ENCODE measurements around the gene UCK1. TPM values are rescaled to one million over a fixed set of nuclear protein-coding genes. Genes with fewer than 3 reads are reported as not detected.

Gene UCK1
- total and polyA plus RNA-seq, 2 of the 13 experiments (the other 11 are each of a cell fraction or from before 2014, with no cell fraction given): 11.0 to 24.1 TPM

- TF ChIP-seq, protein P1, sequence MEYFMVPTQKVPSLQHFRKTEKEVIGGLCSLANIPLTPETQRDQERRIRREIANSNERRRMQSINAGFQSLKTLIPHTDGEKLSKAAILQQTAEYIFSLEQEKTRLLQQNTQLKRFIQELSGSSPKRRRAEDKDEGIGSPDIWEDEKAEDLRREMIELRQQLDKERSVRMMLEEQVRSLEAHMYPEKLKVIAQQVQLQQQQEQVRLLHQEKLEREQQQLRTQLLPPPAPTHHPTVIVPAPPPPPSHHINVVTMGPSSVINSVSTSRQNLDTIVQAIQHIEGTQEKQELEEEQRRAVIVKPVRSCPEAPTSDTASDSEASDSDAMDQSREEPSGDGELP (IDR thresholded peaks at IDR 0.05; ENCODE audit: borderline replicate concordance, low read depth): peak; percentile 46; the same call in 1 of the 2 replicates
- TF ChIP-seq ZMYM4 (CRISPR knock-in tag; IDR thresholded peaks at IDR 0.05) (no peak), ZNF530 (CRISPR knock-in tag; IDR thresholded peaks at IDR 0.05; ENCODE audit: low read depth) (no peak), ATF2 (CRISPR knock-in tag; IDR thresholded peaks at IDR 0.05) (peak; percentile 43; the same call in 1 of the 2 replicates), KDM5A (IDR thresholded peaks at IDR 0.05; ENCODE audit: borderline replicate concordance, low read length) (no peak), MYNN (CRISPR knock-in tag; IDR thresholded peaks at IDR 0.05; ENCODE audit: low read depth) (no peak), HOXA7 (CRISPR knock-in tag; IDR thresholded peaks at IDR 0.05) (no peak), RBM22 (optimal IDR thresholded peaks at IDR 0.05; ENCODE audit: low read length) (no peak), ARID2 (CRISPR knock-in tag; IDR thresholded peaks at IDR 0.05; ENCODE audit: borderline replicate concordance) (no peak), CC2D1A (CRISPR knock-in tag; IDR thresholded peaks at IDR 0.05) (no peak), MTF2 (CRISPR knock-in tag; IDR thresholded peaks at IDR 0.05; ENCODE audit: borderline replicate concordance) (peak; percentile 66; the same call in 1 of the 2 replicates), PBX3 (CRISPR knock-in tag; IDR thresholded peaks at IDR 0.05; ENCODE audit: borderline replicate concordance) (no peak), CHCHD3 (CRISPR knock-in tag; IDR thresholded peaks at IDR 0.05) (no peak), ARNTL (CRISPR knock-in tag; IDR thresholded peaks at IDR 0.05) (peak; percentile 75), SIX4 (CRISPR knock-in tag; IDR thresholded peaks at IDR 0.05) (peak; percentile 97), SRSF9 (IDR thresholded peaks at IDR 0.05; ENCODE audit: borderline replicate concordance, insufficient read depth, low read depth, low read length, poor library complexity, severe bottlenecking) (no peak), FLYWCH1 (CRISPR knock-in tag; IDR thresholded peaks at IDR 0.05) (no peak), STAG1 (CRISPR knock-in tag; IDR thresholded peaks at IDR 0.05) (peak; percentile 39; the same call in 1 of the 2 replicates), ELF1 (CRISPR knock-in tag; IDR thresholded peaks at IDR 0.05) (no peak), ZNF614 (CRISPR knock-in tag; IDR thresholded peaks at IDR 0.05; ENCODE audit: borderline replicate concordance) (no peak), ZNF205 (CRISPR knock-in tag; IDR thresholded peaks at IDR 0.05) (no peak), AHR (CRISPR knock-in tag; IDR thresholded peaks at IDR 0.05) (no peak), ZKSCAN8 (CRISPR knock-in tag; IDR thresholded peaks at IDR 0.05; ENCODE audit: borderline replicate concordance) (no peak), HCFC1 (IDR thresholded peaks at IDR 0.05; ENCODE audit: low read depth, low read length) (no peak), ZSCAN30 (CRISPR knock-in tag; IDR thresholded peaks at IDR 0.05) (no peak), ZNF746 (CRISPR knock-in tag; IDR thresholded peaks at IDR 0.05) (no peak), NR3C1 (CRISPR knock-in tag; IDR thresholded peaks at IDR 0.05) (no peak), ZNF180 (CRISPR knock-in tag; IDR thresholded peaks at IDR 0.05; ENCODE audit: borderline replicate concordance, low read depth) (no peak), ZNF629 (CRISPR knock-in tag; conservative IDR thresholded peaks at IDR 0.05) (no peak), JARID2 (CRISPR knock-in tag; IDR thresholded peaks at IDR 0.05; ENCODE audit: insufficient replicate concordance) (no peak)
These were observed 14.1 kb upstream of the UCK1 start, which contains the start of gene PRRT1B (continued) for GRCh38 chr9:131545003-131545785.

All from HepG2 (cell line).